Thoracic aorta (tissue), 2 donors: Measurements from ENCODE around the gene SLC28A3. TPM values are rescaled to one million over a fixed set of nuclear protein-coding genes. Genes with fewer than 3 reads are reported as not detected.
"Not testable (repeated sequence)": the region's sequence is repeated elsewhere in the genome, so short reads cannot be mapped to it uniquely, and the experiment has no call there.

ENCODE experiments used
- ATAC-seq: fragments of 150-250 bp; one replicate; pipeline ENCODE4 v1.8.0; 2017; ENCODE audit warnings: low read depth; ENCODE audit not compliant: insufficient number of reproducible peaks, low FRiP score
- DNase-seq: peaks from one replicate; pipeline ENCODE4 v3.0.0-alpha.2; 2020; ENCODE audit warnings: low spot score
- H3K27ac ChIP-seq, 2 donors: fragments of 200-600 bp; sonication (generic); 1 replicate in 1 of 2; 2 replicates in 1 of 2; pipeline ENCODE4 v1.5.1; 2016; ENCODE audit warnings: mild to moderate bottlenecking in 2 of 2, moderate library complexity in 2 of 2
- H3K27me3 ChIP-seq: fragments of 200-600 bp; sonication (generic); replicated peaks from 2 replicates; pipeline ENCODE4 v1.6.0; 2016; ENCODE audit warnings: mild to moderate bottlenecking; ENCODE audit not compliant: insufficient read depth
- H3K36me3 ChIP-seq: fragments of 200-600 bp; sonication (generic); one replicate; pipeline ENCODE4 v1.5.1; 2016
- H3K4me1 ChIP-seq, 2 donors: fragments of 200-600 bp; sonication (generic); 1 replicate in 1 of 2; 2 replicates in 1 of 2; pipeline versions ENCODE4 v1.5.1 to v1.6.0; 2016; ENCODE audit warnings: low read depth in 2 of 2, mild to moderate bottlenecking in 1 of 2; ENCODE audit not compliant: control insufficient read depth in 1 of 2
- H3K4me3 ChIP-seq: fragments of 200-600 bp; sonication (generic); 2 replicates; pipeline ENCODE4 v1.5.1; 2016; ENCODE audit warnings: mild to moderate bottlenecking
- H3K9me3 ChIP-seq: fragments of 200-600 bp; sonication (generic); 2 replicates; pipeline ENCODE4 v1.5.1; 2016
- CTCF ChIP-seq: fragments of 200-600 bp; sonication (generic); IDR thresholded peaks from one replicate; pipeline ENCODE4 v1.5.1; 2019; ENCODE audit warnings: antibody characterized with exemption
- total RNA-seq, 2 donors: library from RNA; depleted of rRNA; stranded (reverse); fragments of >200 nt; gene quantifications; one replicate each; pipeline versions ENCODE4 v1.1.0 to v1.2.3, GENCODE V29; 2016

SLC28A3 gene
- total RNA-seq, 2 donors from 2014 or later, result 0.21 TPM; not detected in 1

- TF ChIP-seq CTCF, result no peak
- no peaks in the 10 kb centered on the region for H3K4me1 ChIP-seq
- H3K9me3 ChIP-seq, result no peaks in the 10 kb centered on the region
- no peak overlapping the region for H3K4me3 ChIP-seq
- no peak overlapping the region for H3K27ac ChIP-seq
- DNase-seq (no peak), ATAC-seq (no peak)
- H3K36me3 ChIP-seq, result no peaks in the 10 kb centered on the region
- no peaks in the 10 kb centered on the region for H3K27me3 ChIP-seq
Measured at GRCh38 chr9:84366683-84367082, 26.1 kb upstream of the SLC28A3 start.

- H3K27me3 ChIP-seq, H3K4me3 ChIP-seq, ATAC-seq, H3K36me3 ChIP-seq, DNase-seq, H3K27ac ChIP-seq, H3K9me3 ChIP-seq, H3K4me1 ChIP-seq: not testable (repeated sequence)
Measured at GRCh38 chr9:84364894-84365490, 24.4 kb upstream of the SLC28A3 start.

- no peak overlapping the region for H3K4me3 ChIP-seq
- H3K4me1 ChIP-seq, result no peaks in the 10 kb centered on the region
- DNase-seq, result no peak
- no peaks in the 10 kb centered on the region for H3K9me3 ChIP-seq
- no peak for ATAC-seq
- H3K27me3 ChIP-seq, result no peaks in the 10 kb centered on the region
- H3K36me3 ChIP-seq, result no peaks in the 10 kb centered on the region
- no peak overlapping the region for H3K27ac ChIP-seq
- TF ChIP-seq CTCF, result no peak
Measured at GRCh38 chr9:84361645-84362044, 21.1 kb upstream of the SLC28A3 start.

GRCh38 chr9:84357275-84357674 is 16.7 kb upstream of the SLC28A3 start:
- DNase-seq (no peak), ATAC-seq (no peak)
- H3K27me3 ChIP-seq, result no peaks in the 10 kb centered on the region
- TF ChIP-seq CTCF, result no peak
- no peak overlapping the region for H3K27ac ChIP-seq
- no peaks in the 10 kb centered on the region for H3K36me3 ChIP-seq
- no peaks in the 10 kb centered on the region for H3K9me3 ChIP-seq
- no peak overlapping the region for H3K4me3 ChIP-seq
- H3K4me1 ChIP-seq, result no peaks in the 10 kb centered on the region

- ATAC-seq (no peak), DNase-seq (no peak)
- Histone ChIP-seq H3K9me3 (no peaks in the 10 kb centered on the region), H3K27me3 (no peaks in the 10 kb centered on the region), H3K36me3 (no peaks in the 10 kb centered on the region), H3K4me1 (no peaks in the 10 kb centered on the region), H3K27ac (no peak overlapping the region), H3K4me3 (no peak overlapping the region)
- TF ChIP-seq CTCF, result no peak
Measured at GRCh38 chr9:84354035-84354434, 13.5 kb upstream of the SLC28A3 start.

GRCh38 chr9:84349671-84350070 is 9.1 kb upstream of the SLC28A3 start:
- TF ChIP-seq CTCF, result no peak
- Histone ChIP-seq H3K27ac (no peak overlapping the region), H3K27me3 (no peaks in the 10 kb centered on the region), H3K36me3 (no peaks in the 10 kb centered on the region), H3K9me3 (no peaks in the 10 kb centered on the region), H3K4me1 (no peaks in the 10 kb centered on the region), H3K4me3 (no peak overlapping the region)
- DNase-seq (no peak), ATAC-seq (no peak)
